SIG-M5 treated with dmso at 0.1 percent for 504 hours (cell line): ENCODE data around the gene CMTM5.

Experiments
- DNase-seq: peaks from one replicate; lab custom pipeline; 2025; ENCODE audit not compliant: unreplicated experiment; lab: John Stamatoyannopoulos, UW

CMTM5 gene

GRCh38 chr14:23357261-23357660 lies 19.6 kb upstream of the CMTM5 start:
- no peak for DNase-seq

- DNase-seq = no peak
These were observed 18.8 kb upstream of the CMTM5 start for GRCh38 chr14:23358042-23358441.

GRCh38 chr14:23358553-23359166 lies 18.2 kb upstream of the CMTM5 start:
- DNase-seq = no peak

GRCh38 chr14:23359167-23359626 lies 17.6 kb upstream of the CMTM5 start:
- DNase-seq = no peak

- no peak for DNase-seq
These were observed 17.0 kb upstream of the CMTM5 start for GRCh38 chr14:23359722-23360447.

- no peak for DNase-seq
These were observed 16.4 kb upstream of the CMTM5 start for GRCh38 chr14:23360496-23360895.

GRCh38 chr14:23361320-23361719 lies 15.5 kb upstream of the CMTM5 start:
- no peak for DNase-seq

GRCh38 chr14:23361763-23362162 lies 15.1 kb upstream of the CMTM5 start:
- DNase-seq = no peak

GRCh38 chr14:23362200-23362599 lies 14.6 kb upstream of the CMTM5 start:
- no peak for DNase-seq

GRCh38 chr14:23364164-23365035 lies 12.4 kb upstream of the CMTM5 start:
- DNase-seq = no peak

GRCh38 chr14:23365036-23365731 lies 11.7 kb upstream of the CMTM5 start, which contains the start of gene EFS:
EFS (minus strand) TSS chr14:23365172; CDS start chr14:23365025, 147 bp downstream.
- no peak for DNase-seq

- DNase-seq = no peak
These were observed 11.0 kb upstream of the CMTM5 start for GRCh38 chr14:23365732-23366425.

- no peak for DNase-seq
These were observed 10.4 kb upstream of the CMTM5 start for GRCh38 chr14:23366426-23366921.

GRCh38 chr14:23370221-23370620 lies 6.6 kb upstream of the CMTM5 start:
- DNase-seq = no peak

- DNase-seq = no peak
These were observed 5.0 kb upstream of the CMTM5 start for GRCh38 chr14:23371865-23372264.

- DNase-seq = no peak
These were observed 4.3 kb upstream of the CMTM5 start, which contains the start of gene IL25 for GRCh38 chr14:23372509-23372908. IL25 (plus strand) TSS chr14:23372809.

GRCh38 chr14:23373041-23373440 lies 3.8 kb upstream of the CMTM5 start:
- no peak for DNase-seq

- no peak for DNase-seq
These were observed 1.2 kb upstream of the CMTM5 start for GRCh38 chr14:23375527-23376251.

GRCh38 chr14:23377198-23377550 lies 328 bp downstream of the CMTM5 start:
- no peak for DNase-seq
